Glutamatergic neuron (in vitro differentiated cells): ENCODE measurements around the gene YIF1B. TPM values are rescaled to one million over a fixed set of nuclear protein-coding genes. Genes with fewer than 3 reads are reported as not detected.
"Not testable (repeated sequence)": the region's sequence is repeated elsewhere in the genome, so short reads cannot be mapped to it uniquely, and the experiment has no call there.

Experiments used
- DNase-seq: peaks from one replicate; pipeline ENCODE4 v3.0.0; 2022
- H3K27ac Mint-ChIP-seq: one replicate; pipeline ENCODE4 v1.8.0; 2020; ENCODE audit warnings: mild to moderate bottlenecking, mixed read lengths, inconsistent platforms; ENCODE audit not compliant: unreplicated experiment
- H3K27me3 Mint-ChIP-seq: one replicate; pipeline ENCODE4 v1.8.0; 2020; ENCODE audit warnings: mild to moderate bottlenecking, moderate library complexity, mixed read lengths, inconsistent platforms; ENCODE audit not compliant: unreplicated experiment
- H3K36me3 Mint-ChIP-seq: one replicate; pipeline ENCODE4 v1.8.0; 2020; ENCODE audit warnings: mild to moderate bottlenecking, mixed read lengths, inconsistent platforms; ENCODE audit not compliant: unreplicated experiment
- H3K4me1 Mint-ChIP-seq: one replicate; pipeline ENCODE4 v1.8.0; 2020; ENCODE audit warnings: mild to moderate bottlenecking, low read depth, mixed read lengths, inconsistent platforms; ENCODE audit not compliant: unreplicated experiment
- H3K4me3 Mint-ChIP-seq: one replicate; pipeline ENCODE4 v1.8.0; 2020; ENCODE audit warnings: mild to moderate bottlenecking, mixed read lengths, inconsistent platforms; ENCODE audit not compliant: unreplicated experiment
- H3K9me3 Mint-ChIP-seq: one replicate; pipeline ENCODE4 v1.8.0; 2020; ENCODE audit warnings: mild to moderate bottlenecking, moderate library complexity, mixed read lengths, inconsistent platforms; ENCODE audit not compliant: unreplicated experiment
- CTCF ChIP-seq: fragments of 200-600 bp; sonication (generic); IDR thresholded peaks from one replicate; pipeline ENCODE4 v1.5.0; 2021; ENCODE audit not compliant: partially characterized antibody, unreplicated experiment
- total RNA-seq: library from RNA; stranded (reverse); fragmentation: NEBNext Ultra II Directional; extraction: Animal tissue kit (Norgen Biotek cat#: 25700); gene quantifications from one replicate; pipeline ENCODE4 v1.2.1, GENCODE V29; 2021; ENCODE audit not compliant: unreplicated experiment

YIF1B gene
- total RNA-seq, 1 donor from 2014 or later: 101 TPM

- peaks cover 12% of the 10 kb centered on the region for H3K9me3 Mint-ChIP-seq
- no peak overlapping the region for H3K4me3 Mint-ChIP-seq
- H3K4me1 Mint-ChIP-seq: peaks cover 12% of the 10 kb centered on the region
- peak overlapping the region; percentile 10 for H3K27ac Mint-ChIP-seq
- H3K36me3 Mint-ChIP-seq: peaks cover 6% of the 10 kb centered on the region
- H3K27me3 Mint-ChIP-seq: peaks cover 6% of the 10 kb centered on the region
- no peak for DNase-seq
- no peak for TF ChIP-seq CTCF
Observed at GRCh38 chr19:38340927-38341326, 25.2 kb upstream of the YIF1B start.

GRCh38 chr19:38339011-38339410, 23.3 kb upstream of the YIF1B start:
- peaks cover 12% of the 10 kb centered on the region for H3K4me1 Mint-ChIP-seq
- H3K27ac Mint-ChIP-seq: peak overlapping the region; percentile 89
- H3K4me3 Mint-ChIP-seq: peak overlapping the region; percentile 79
- DNase-seq, H3K36me3 Mint-ChIP-seq, H3K27me3 Mint-ChIP-seq: not testable (repeated sequence)
- peaks cover 12% of the 10 kb centered on the region for H3K9me3 Mint-ChIP-seq

GRCh38 chr19:38337360-38337653, 21.6 kb upstream of the YIF1B start:
- no peak for DNase-seq
- H3K9me3 Mint-ChIP-seq: peaks cover 11% of the 10 kb centered on the region
- H3K36me3 Mint-ChIP-seq: peaks cover 6% of the 10 kb centered on the region
- peaks cover 6% of the 10 kb centered on the region for H3K27me3 Mint-ChIP-seq
- H3K4me1 Mint-ChIP-seq: peaks cover 12% of the 10 kb centered on the region
- H3K4me3 Mint-ChIP-seq: peak overlapping the region; percentile 89
- peak overlapping the region; percentile 33 for H3K27ac Mint-ChIP-seq
- TF ChIP-seq CTCF: no peak

GRCh38 chr19:38336638-38337359, 21.1 kb upstream of the YIF1B start:
- Mint-ChIP-seq H3K27me3 (peaks cover 6% of the 10 kb centered on the region), H3K36me3 (peaks cover 6% of the 10 kb centered on the region), H3K4me3 (peak overlapping the region; percentile 89), H3K9me3 (peaks cover 11% of the 10 kb centered on the region), H3K27ac (peak overlapping the region; percentile 90), H3K4me1 (peaks cover 12% of the 10 kb centered on the region)
- TF ChIP-seq CTCF: no peak
- peak; percentile 96 for DNase-seq

- DNase-seq: peak; percentile 94
- H3K4me1 Mint-ChIP-seq: peaks cover 12% of the 10 kb centered on the region
- peaks cover 11% of the 10 kb centered on the region for H3K9me3 Mint-ChIP-seq
- peak overlapping the region; percentile 90 for H3K27ac Mint-ChIP-seq
- no peak for TF ChIP-seq CTCF
- peaks cover 6% of the 10 kb centered on the region for H3K27me3 Mint-ChIP-seq
- peaks cover 4% of the 10 kb centered on the region for H3K36me3 Mint-ChIP-seq
- H3K4me3 Mint-ChIP-seq: peak overlapping the region; percentile 89
Observed at GRCh38 chr19:38335949-38336637, 20.3 kb upstream of the YIF1B start.
